ENCODE results near the gene PDXK.
"Not testable (repeated sequence)": the region's sequence is repeated elsewhere in the genome, so short reads cannot be mapped to it uniquely, and the experiment has no call there.

Gene PDXK

DNA sequence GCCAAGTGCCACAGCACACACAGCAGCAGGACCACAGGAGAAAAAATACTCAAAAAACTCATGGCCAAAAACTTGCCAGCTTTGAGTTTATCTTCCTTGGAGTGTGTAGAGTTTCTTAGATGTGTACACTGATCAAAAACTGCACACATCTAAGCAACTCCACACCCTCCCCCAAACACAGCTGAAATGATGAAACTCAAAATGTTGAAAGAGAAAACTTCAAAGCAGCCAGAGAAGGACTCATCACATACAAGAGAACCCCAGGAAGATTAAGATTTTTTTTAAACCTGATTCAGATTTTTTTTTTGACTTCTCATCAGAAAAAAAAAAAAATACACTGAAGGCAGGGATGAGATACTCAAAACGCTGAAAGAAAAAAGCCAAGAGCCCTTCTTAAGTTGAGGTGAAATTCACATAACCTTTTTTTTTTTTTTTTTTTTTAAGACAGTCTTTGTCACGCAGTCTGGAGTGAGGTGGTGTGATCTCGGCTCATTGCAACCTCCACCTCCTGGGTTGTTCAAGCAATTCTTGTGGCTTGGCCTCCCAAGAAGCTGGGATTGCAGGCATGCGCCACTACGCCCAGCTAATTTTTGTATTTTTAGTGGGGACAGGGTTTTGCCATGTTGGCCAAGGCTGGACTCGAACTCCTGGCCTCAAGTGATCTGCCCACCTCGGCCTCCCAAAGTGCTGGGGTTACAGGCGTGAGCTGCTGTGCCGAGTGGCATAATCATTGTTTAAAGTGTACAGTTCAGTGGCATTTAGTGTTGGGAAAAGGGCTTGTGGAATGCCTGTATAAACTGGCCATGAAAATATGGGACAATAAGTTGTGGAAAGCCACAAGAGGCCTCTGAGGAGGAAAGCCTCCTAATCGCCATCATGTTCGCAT is 20.9 kb upstream of the PDXK start:
- DNase-seq (ENCODE audit: low read depth), result peak; percentile 51
- H3K4me3 ChIP-seq (ENCODE audit: control insufficient read depth, low read depth, low read length), result no peak overlapping the region
- TF ChIP-seq, protein P1, sequence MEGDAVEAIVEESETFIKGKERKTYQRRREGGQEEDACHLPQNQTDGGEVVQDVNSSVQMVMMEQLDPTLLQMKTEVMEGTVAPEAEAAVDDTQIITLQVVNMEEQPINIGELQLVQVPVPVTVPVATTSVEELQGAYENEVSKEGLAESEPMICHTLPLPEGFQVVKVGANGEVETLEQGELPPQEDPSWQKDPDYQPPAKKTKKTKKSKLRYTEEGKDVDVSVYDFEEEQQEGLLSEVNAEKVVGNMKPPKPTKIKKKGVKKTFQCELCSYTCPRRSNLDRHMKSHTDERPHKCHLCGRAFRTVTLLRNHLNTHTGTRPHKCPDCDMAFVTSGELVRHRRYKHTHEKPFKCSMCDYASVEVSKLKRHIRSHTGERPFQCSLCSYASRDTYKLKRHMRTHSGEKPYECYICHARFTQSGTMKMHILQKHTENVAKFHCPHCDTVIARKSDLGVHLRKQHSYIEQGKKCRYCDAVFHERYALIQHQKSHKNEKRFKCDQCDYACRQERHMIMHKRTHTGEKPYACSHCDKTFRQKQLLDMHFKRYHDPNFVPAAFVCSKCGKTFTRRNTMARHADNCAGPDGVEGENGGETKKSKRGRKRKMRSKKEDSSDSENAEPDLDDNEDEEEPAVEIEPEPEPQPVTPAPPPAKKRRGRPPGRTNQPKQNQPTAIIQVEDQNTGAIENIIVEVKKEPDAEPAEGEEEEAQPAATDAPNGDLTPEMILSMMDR (conservative IDR thresholded peaks at IDR 0.05; ENCODE audit: control insufficient read depth, insufficient read depth, low read depth, low read length), result no peak

GRCh38 chr21:43699492-43699777 is 19.5 kb upstream of the PDXK start:
- DNase-seq (ENCODE audit: low read depth); H3K4me3 ChIP-seq (ENCODE audit: control insufficient read depth, low read depth, low read length): not testable (repeated sequence)

DNA sequence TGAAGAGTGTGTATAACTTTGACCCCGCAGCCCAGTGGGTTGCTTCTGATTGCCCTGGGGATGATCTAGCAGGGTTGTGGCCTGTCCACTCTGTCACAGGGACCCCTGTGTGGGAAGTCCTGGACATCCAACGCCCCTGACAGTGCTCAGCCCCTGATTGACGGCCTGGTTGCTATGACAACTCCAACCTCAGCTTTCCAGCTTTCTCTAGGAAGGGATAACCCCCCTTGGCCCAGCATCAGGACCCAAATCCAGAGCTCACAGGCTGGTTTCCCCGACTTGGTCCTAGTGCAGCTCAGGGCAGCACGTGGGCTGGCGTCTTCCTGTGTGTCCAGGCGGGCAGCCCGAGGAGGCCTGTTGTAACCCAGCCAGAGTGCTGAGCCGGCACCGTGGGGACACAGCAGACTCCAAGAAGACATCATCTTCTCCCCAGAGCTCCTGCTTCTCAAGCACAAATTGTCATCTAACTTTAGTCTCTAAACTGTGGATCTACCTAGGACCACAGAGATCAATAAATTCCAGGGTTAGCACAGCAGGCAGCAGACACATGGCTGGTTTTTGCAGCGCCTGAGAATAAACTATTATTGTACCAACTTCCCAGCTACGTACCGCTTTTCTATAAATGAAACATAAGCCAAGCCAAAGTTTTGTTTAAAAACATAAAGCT is 18.9 kb upstream of the PDXK start:
- DNase-seq (ENCODE audit: low read depth), result no peak
- TF ChIP-seq, protein P1 (conservative IDR thresholded peaks at IDR 0.05; ENCODE audit: control insufficient read depth, insufficient read depth, low read depth, low read length), result no peak
- no peak overlapping the region for H3K4me3 ChIP-seq (ENCODE audit: control insufficient read depth, low read depth, low read length)

DNA sequence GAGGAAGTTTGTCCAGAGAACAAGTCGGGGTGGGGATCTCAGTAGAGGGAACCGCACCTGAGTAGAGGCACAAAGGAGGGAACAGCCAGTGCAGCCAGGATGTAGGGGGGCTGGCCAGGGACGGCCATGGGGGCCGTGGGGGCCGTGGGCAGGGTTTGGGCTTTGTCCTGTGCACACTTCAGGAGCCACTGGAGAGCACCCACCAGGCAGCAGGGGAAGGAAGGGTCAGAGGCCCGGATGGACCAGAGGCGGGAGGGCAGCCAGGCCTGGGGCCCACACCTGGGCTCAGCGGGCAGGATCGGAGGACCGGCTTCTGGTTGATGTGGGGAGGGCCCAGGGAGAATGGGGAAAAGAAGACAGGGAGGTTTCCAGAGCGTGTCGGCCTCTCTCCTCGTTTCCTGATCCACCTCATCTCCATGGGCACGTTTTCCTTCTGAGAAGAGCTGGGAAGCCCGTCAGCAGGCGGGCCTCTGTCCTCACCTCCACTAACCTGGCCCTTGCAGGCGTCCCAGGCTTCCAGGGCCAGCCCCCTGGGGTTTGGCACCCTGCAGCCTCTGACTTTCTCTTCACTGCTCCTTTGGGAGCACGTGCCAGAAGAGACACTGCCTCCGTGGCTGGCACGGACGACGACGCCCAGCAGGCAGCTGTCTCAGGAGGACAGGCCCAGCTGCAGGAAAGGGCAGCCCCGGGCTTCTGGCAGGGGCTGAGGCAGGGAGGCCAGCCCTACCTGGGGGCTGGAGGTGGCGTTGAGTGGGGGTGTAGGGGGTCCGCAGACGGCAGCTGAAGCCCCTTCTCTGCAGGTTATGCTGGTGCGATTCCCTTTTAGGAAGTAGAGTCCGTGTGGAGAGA is 16.8 kb upstream of the PDXK start:
- no peak overlapping the region for H3K4me3 ChIP-seq (ENCODE audit: control insufficient read depth, low read depth, low read length)
- DNase-seq (ENCODE audit: low read depth), result no peak
- TF ChIP-seq, protein P1 (conservative IDR thresholded peaks at IDR 0.05; ENCODE audit: control insufficient read depth, insufficient read depth, low read depth, low read length), result no peak

GRCh38 chr21:43702785-43703034 is 16.2 kb upstream of the PDXK start:
- no peak overlapping the region for H3K4me3 ChIP-seq (ENCODE audit: control insufficient read depth, low read depth, low read length)
- TF ChIP-seq, protein P1 (conservative IDR thresholded peaks at IDR 0.05; ENCODE audit: control insufficient read depth, insufficient read depth, low read depth, low read length), result no peak
- peak; percentile 31 for DNase-seq (ENCODE audit: low read depth)

DNA sequence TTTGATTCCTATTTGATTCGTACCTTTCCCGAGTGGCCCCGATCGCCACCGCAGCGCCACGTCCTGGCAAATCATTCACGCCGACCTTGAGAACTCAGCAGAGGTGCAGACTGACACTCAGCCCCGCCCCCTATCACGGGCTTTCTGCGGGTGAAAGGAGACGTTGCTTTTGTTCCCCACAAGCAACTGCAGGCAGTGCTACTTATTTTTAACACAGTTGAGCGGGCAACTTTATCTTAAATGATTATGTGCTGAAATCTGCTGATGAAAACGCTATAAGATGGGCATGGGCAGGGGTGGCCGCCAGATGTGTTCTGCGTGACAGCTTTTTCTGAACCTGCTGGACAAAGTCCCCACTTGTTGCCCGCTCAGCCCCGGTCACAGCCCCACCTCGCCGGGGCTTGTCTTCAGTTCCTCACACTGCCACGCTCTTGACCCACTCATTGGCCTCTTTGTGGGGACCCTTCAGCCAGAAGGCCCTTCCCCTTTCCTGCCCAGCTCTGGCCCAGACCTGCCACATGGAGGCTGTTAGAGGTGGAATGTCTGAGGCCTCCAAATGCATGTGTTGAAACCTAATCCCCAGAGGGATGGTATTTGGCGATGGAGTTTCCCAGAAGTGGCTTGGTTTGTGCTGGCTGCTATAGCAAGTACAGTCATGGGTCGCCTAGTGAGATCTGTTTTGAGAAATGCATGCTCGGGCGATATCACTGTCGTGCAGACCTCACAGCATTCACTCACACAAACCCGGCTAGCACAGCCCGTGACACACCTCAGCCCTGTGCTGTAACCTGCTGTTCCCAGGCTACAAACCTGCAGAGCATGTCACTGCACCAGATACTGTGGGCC is 15.7 kb upstream of the PDXK start:
- TF ChIP-seq, protein P1 (conservative IDR thresholded peaks at IDR 0.05; ENCODE audit: control insufficient read depth, insufficient read depth, low read depth, low read length), result no peak
- peak; percentile 79 for DNase-seq (ENCODE audit: low read depth)
- H3K4me3 ChIP-seq (ENCODE audit: control insufficient read depth, low read depth, low read length), result no peak overlapping the region
